Psoas muscle (tissue), 8 donors: ENCODE data around the gene KLHL29. TPM values are rescaled to one million over a fixed set of nuclear protein-coding genes. Genes with fewer than 3 reads are reported as not detected.
"Not testable (repeated sequence)": the region's sequence is repeated elsewhere in the genome, so short reads cannot be mapped to it uniquely, and the experiment has no call there.

ENCODE experiments used
- ATAC-seq, 4 donors: fragments of 200-7000 bp; cut with Tn5 transposase; one replicate each; pipeline ENCODE4 v1.9.1; 2020; ENCODE audit warnings: moderate library complexity in 3 of 4, mild to moderate bottlenecking in 2 of 4
- DNase-seq, 2 donors: peaks; one replicate each; pipeline ENCODE4 v3.0.0-alpha.2; 2020
- H3K27ac ChIP-seq: fragments of 200-600 bp; one replicate; pipeline ENCODE4 v1.8.0; 2022
- H3K27me3 ChIP-seq, 3 donors: fragments of 200-600 bp in 1 of 3; one replicate each; pipeline versions ENCODE4 v1.6.1 to v1.8.0; 2013 to 2022; ENCODE audit warnings: low read length in 2 of 3, mild to moderate bottlenecking in 2 of 3, moderate library complexity in 1 of 3; ENCODE audit not compliant: insufficient read depth in 3 of 3
- H3K36me3 ChIP-seq, 2 donors: fragments of 200-600 bp in 1 of 2; one replicate each; pipeline versions ENCODE4 v1.6.1 to v1.8.0; 2013 to 2022; ENCODE audit warnings: low read depth in 1 of 2, mild to moderate bottlenecking in 1 of 2, moderate library complexity in 1 of 2; ENCODE audit not compliant: insufficient read depth in 1 of 2
- H3K4me1 ChIP-seq: fragments of 200-600 bp; one replicate; pipeline ENCODE4 v1.8.0; 2022
- H3K4me3 ChIP-seq: fragments of 200-600 bp; one replicate; pipeline ENCODE4 v1.8.0; 2022; ENCODE audit warnings: mild to moderate bottlenecking
- H3K9me3 ChIP-seq: fragments of 200-600 bp; one replicate; pipeline ENCODE4 v1.8.0; 2022
- WGBS, 3 donors: extraction: QIAGEN DNeasy Blood & Tissue Kit; methylation state at CpG; one replicate each; pipeline versions ENCODE4 v1.1.6 to v1.1.7; 2013; 5-methylcytosine and 5-hydroxymethylcytosine counted together
- intact Hi-C, 2 donors: fragments of 100-400 bp; cut with DNase I; formaldehyde crosslinking; loops; one replicate each; pipeline versions ENCODE4 v1.11.0 to v1.14.2; 2022
- polyA plus RNA-seq, 3 donors: library from polyadenylated mRNA; stranded (reverse); fragments of 200-250 nt; gene quantifications; one replicate each; pipeline ENCODE4 v1.2.3, GENCODE V29; 2013
- total RNA-seq, 4 donors: library from RNA; stranded (reverse); fragmentation: NEBNext Ultra II Directional in 2 of 4; extraction: Animal tissue kit (Norgen Biotek cat#: 25700) in 2 of 4; gene quantifications; one replicate each; pipeline versions ENCODE4 v1.2.1 to v1.2.4, GENCODE V29; 2021 to 2023
- TF ChIP-seq, protein P1 (sequence below): fragments of 200-600 bp; IDR thresholded peaks from one replicate; pipeline ENCODE4 v1.8.0; 2022; ENCODE audit warnings: antibody characterized with exemption
- donor health status: healthy with polysubstance abuse.
- donor health status: DM: no; HTN: no; CAD: no; lungs with moderate emphysema.
- donor health status: Bipolar disorder and iron deficiency.
- donor health status: healthy.
- donor health status: DM: yes; HTN: yes; CAD: no.
- donor health status: DM: no; HTN: no; CAD: no.
- donor health status: DM: no; HTN: no; CAD: no.
- donor health status: DM: yes; HTN: yes; CAD: no.

Gene KLHL29
- total and polyA plus RNA-seq, 7 donors: 4.4 to 14.1 (median 6.8) TPM

DNA sequence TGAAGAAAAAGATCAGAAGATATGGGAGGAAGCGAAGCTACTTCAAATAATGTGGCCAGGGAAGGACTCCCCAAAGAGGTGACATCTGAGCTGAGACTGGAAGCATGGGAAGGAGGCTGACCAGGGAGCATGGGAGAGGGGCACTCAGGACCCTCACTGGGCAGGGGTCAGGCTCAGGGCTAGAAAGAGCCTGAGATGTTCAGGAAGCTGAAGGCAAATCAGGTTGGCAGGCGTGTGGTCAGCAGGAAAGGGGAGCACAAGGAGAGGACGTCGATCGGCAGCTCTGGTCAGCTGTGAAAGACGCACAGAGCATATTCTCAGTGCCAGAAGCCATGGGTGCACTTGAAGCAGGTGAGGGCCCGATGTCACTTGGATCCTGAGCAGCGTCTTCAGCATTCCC lies 38.2 kb upstream of the KLHL29 start:
- WGBS, 3 donors: 86 to 89% (median 87%) methylated on average over 8 of the region's 8 CpGs
- peaks cover 2% of the 10 kb centered on the region for H3K4me1 ChIP-seq

DNA sequence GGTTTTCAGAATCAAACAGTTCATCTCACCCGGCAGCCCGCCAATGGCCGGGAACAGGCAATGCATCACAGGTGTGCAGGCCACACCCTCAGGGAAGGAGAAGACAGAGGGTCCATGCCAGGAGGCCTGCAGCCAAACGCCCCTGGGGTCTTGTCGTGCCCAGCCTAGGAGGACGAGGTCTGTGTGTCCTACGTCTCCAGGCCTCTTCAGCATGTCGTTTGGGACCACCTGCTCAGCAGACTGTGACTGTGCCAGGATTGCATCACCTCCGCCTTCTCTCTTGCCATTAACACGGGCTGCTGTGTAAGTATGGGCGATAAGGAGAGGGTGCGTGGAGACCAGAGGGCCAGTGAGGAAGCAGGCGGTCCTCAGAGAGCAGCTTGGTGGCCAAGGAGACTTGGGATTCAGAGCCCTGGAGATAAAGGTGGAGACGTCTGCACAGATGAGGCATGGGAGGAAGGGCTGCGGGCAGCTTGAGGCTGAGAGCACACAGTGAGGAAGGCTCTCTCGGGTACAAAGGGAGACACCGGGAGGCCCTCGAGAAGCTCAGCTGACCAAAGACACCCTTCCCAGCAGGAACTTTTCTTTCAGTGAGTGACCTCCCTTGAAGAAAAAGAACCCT lies 37.4 kb upstream of the KLHL29 start:
- 67 to 70% (median 69%) methylated on average over 18 of the region's 18 CpGs for WGBS, 3 donors
- H3K4me1 ChIP-seq: peaks cover 5% of the 10 kb centered on the region
- no peaks in the 10 kb centered on the region for H3K9me3 ChIP-seq
- DNase-seq (no peak), ATAC-seq (no peak)
- H3K27me3 ChIP-seq: peaks cover 0 to 11% (median 2%) of the 10 kb centered on the region in 3 donors
- H3K27ac ChIP-seq: no peak overlapping the region
- intact Hi-C loops: no loop called here
- H3K36me3 ChIP-seq: no peaks in the 10 kb centered on the region
- TF ChIP-seq, protein P1, sequence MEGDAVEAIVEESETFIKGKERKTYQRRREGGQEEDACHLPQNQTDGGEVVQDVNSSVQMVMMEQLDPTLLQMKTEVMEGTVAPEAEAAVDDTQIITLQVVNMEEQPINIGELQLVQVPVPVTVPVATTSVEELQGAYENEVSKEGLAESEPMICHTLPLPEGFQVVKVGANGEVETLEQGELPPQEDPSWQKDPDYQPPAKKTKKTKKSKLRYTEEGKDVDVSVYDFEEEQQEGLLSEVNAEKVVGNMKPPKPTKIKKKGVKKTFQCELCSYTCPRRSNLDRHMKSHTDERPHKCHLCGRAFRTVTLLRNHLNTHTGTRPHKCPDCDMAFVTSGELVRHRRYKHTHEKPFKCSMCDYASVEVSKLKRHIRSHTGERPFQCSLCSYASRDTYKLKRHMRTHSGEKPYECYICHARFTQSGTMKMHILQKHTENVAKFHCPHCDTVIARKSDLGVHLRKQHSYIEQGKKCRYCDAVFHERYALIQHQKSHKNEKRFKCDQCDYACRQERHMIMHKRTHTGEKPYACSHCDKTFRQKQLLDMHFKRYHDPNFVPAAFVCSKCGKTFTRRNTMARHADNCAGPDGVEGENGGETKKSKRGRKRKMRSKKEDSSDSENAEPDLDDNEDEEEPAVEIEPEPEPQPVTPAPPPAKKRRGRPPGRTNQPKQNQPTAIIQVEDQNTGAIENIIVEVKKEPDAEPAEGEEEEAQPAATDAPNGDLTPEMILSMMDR: no peak
- H3K4me3 ChIP-seq: no peak overlapping the region

More for the DNA sequence above, 38.2 kb upstream of the KLHL29 start:
- no peak for DNase-seq
- no peak overlapping the region for H3K27ac ChIP-seq
- no peaks in the 10 kb centered on the region for H3K9me3 ChIP-seq
- no peaks in the 10 kb centered on the region for H3K36me3 ChIP-seq
- intact Hi-C loops: no loop called here
- TF ChIP-seq, protein P1: no peak
- no peak overlapping the region for H3K4me3 ChIP-seq
- peaks cover 0 to 11% (median 2%) of the 10 kb centered on the region in 3 donors for H3K27me3 ChIP-seq
- ATAC-seq: no peak

DNA sequence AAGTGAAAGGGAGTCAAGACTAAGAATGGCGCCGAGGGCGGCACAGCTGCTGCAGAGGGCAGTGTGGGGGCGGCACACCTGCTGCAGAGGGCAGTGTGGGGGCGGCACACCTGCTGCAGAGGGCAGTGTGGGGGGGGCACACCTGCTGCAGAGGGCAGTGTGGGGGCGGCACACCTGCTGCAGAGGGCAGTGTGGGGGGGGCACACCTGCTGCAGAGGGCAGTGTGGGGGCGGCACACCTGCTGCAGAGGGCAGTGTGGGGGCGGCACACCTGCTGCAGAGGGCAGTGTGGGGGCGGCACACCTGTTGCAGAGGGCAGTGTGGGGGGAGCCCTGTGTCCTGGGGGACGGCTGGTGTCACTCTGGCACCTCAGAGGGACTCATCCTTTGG lies 36.9 kb upstream of the KLHL29 start:
- DNase-seq, intact Hi-C loops, ATAC-seq, H3K4me3 ChIP-seq, H3K4me1 ChIP-seq, H3K36me3 ChIP-seq, H3K9me3 ChIP-seq, H3K27ac ChIP-seq: not testable (repeated sequence)
- 59 to 70% (median 62%) methylated on average over 6 to 8 of the region's 10 CpGs for WGBS, 3 donors
- peaks cover 0 to 11% (median 2%) of the 10 kb centered on the region in 3 donors for H3K27me3 ChIP-seq

DNA sequence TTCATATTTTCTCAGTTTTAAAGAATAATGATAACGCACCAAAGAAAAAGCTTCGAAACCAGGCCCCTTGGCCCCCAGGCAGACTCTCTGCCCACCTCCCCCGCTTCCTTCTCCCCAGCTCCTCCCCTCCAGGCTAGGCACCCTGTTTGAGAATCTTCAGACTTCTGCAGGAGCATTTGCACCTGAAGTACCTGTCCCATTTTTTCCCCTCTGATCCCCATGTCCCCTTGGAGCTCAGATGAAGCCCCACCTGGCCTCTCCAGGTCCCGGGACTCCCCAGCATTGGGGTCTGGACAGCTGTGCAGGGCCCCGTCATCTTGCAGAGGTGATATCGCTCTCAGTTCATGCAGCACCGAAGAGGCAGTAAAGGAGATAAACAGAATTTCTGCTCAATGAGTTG lies 35.5 kb upstream of the KLHL29 start:
- WGBS, 3 donors: 92 to 98% (median 97%) methylated on average over 7 of the region's 7 CpGs
- ATAC-seq (no peak), DNase-seq (no peak)
- peaks cover 0 to 11% (median 2%) of the 10 kb centered on the region in 3 donors for H3K27me3 ChIP-seq
- H3K36me3 ChIP-seq: no peaks in the 10 kb centered on the region
- intact Hi-C loops: no loop called here
- H3K4me1 ChIP-seq: peaks cover 5% of the 10 kb centered on the region
- H3K27ac ChIP-seq: no peak overlapping the region
- TF ChIP-seq, protein P1: no peak
- no peaks in the 10 kb centered on the region for H3K9me3 ChIP-seq
- H3K4me3 ChIP-seq: no peak overlapping the region

DNA sequence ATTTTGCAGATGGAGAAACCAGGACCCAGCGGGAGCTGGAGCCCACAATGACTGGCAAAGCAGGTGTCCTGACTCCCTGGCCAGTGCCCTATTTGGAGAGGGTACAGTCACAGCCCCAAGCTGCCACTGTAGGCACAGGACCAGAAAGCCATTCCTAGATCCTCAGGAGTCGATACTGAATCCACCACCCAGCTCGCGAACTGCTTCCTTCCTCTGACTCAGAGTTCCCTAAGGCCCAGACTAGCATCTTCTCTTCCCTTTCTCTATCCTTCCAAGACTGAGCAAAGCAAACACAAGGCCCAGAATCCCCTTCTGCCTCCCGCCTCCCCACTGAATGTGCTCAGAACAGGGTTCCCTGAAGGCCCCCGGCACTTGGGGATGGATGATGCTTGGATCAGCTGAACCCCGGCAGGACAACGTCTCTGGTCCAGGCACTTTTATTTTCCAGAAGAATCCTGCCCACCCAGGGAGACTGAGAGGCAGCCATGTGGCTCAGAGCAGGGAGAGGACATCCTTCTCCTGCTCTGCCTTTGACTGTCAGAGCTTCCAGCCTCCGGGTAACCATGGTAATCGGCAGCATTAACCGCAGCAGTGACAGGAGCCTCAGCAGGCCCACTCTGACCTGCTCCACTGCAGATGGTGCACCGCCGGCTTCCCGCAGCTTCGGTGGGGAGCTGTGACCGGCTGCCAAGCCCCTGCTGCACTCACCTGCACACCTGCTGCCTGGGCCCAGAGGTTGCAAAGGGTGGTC lies 34.8 kb upstream of the KLHL29 start:
- Histone ChIP-seq H3K9me3 (no peaks in the 10 kb centered on the region), H3K27me3 (peaks cover 0 to 11% (median under 1%) of the 10 kb centered on the region in 3 donors), H3K4me1 (peaks cover 5% of the 10 kb centered on the region), H3K4me3 (no peak overlapping the region), H3K27ac (no peak overlapping the region), H3K36me3 (no peaks in the 10 kb centered on the region)
- peak in 1 of 2 donors; percentile 17 for DNase-seq
- intact Hi-C loops: loop anchor here in 1 of 2 donors (5.0 kb wide), 2 partner anchors 358 to 448 kb away; no protein-coding TSS in a partner anchor
- WGBS, 3 donors: 78 to 84% (median 81%) methylated on average over 16 of the region's 16 CpGs
- ATAC-seq: peak in 2 of 4 donors; percentile 13 to 20
- TF ChIP-seq, protein P1: no peak
